WTC11 (cell line): Measurements from ENCODE around the gene SPRY2.

Experiments used
- CREB1 ChIP-seq: sonication (generic); formaldehyde crosslinking; IDR thresholded peaks from 2 replicates; pipeline ENCODE4 v1.8.0; 2023; ENCODE audit warnings: mild to moderate bottlenecking, missing genetic modification reagents
- CTCF ChIP-seq: fragments of 200-600 bp; IDR thresholded peaks from 2 replicates; pipeline ENCODE4 v1.8.0; 2022; ENCODE audit warnings: antibody characterized with exemption
- NFE2L1 ChIP-seq: sonication (generic); formaldehyde crosslinking; IDR thresholded peaks from 2 replicates; pipeline ENCODE4 v1.8.1; 2023; ENCODE audit warnings: missing genetic modification reagents
- NR3C1 ChIP-seq: sonication (generic); formaldehyde crosslinking; conservative IDR thresholded peaks from 2 replicates; pipeline ENCODE4 v1.8.1; 2023; ENCODE audit warnings: low read depth, mild to moderate bottlenecking, missing genetic modification reagents
- RELA ChIP-seq: sonication (generic); formaldehyde crosslinking; IDR thresholded peaks from 2 replicates; pipeline ENCODE4 v1.8.1; 2022; ENCODE audit warnings: missing genetic modification reagents, mild to moderate bottlenecking, borderline replicate concordance
- RORB ChIP-seq: fragments of 250-450 bp; sonication (Bioruptor Pico); IDR thresholded peaks from 2 replicates; pipeline ENCODE4 v1.9.0; 2021; ENCODE audit warnings: mild to moderate bottlenecking
- SP1 ChIP-seq: sonication (generic); formaldehyde crosslinking; conservative IDR thresholded peaks from 2 replicates; pipeline ENCODE4 v1.8.1; 2022; ENCODE audit warnings: missing genetic modification reagents

- TF ChIP-seq RORB (CRISPR knock-in tag) (no peak), NR3C1 (CRISPR knock-in tag) (no peak), CTCF (no peak), RELA (CRISPR knock-in tag) (no peak), NFE2L1 (no peak), SP1 (no peak), CREB1 (no peak)
These were observed 21.9 kb downstream of the SPRY2 start for GRCh38 chr13:80319004-80319403.
